Ishikawa (cell line): ENCODE data around the gene FAM168A.

Experiments used
- CEBPB ChIP-seq: IDR thresholded peaks from 2 replicates; pipeline ENCODE4 v1.6.1; 2012
- TAF1 ChIP-seq: IDR thresholded peaks from 2 replicates; pipeline ENCODE4 v1.6.1; 2012; ENCODE audit warnings: low read depth, mild to moderate bottlenecking

DNA sequence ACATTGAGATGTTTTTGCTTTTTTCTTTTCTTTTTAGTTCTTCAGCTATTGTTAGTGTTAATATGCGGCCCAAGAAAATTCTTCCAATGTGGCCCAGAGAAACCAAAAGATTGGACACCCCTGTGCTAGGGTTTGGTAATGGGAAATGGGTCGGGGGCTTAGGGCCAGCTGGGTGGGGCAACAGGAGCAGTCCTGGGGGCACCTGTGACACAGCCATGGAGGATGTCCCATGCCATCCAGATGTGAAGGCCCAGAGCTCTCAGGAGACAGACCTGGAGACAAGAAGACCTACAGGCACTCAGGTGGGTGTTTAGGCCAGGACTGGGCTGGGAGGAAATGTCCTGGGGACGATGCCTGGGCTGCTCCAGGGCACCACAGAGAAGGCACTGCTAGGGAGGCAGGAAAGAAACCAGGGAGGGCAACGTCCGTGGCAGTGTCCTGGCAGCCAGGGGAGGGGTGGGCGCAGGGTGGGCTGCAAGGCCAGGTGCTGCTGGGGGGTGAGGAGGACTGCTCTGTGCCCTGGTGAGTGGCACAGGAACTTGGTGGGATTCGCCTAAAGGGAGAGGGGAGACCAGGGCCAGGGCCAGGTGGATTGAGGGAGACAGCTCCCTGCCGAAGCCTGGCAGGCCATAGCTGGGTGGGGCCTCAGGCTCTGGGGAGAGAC, 200.3 kb downstream of the FAM168A start:
- TF ChIP-seq CEBPB = no peak
- TF ChIP-seq TAF1 = no peak
